ENCODE results near the gene FBXO17.

GRCh38 chr19:38975861-38976271 lies 324 bp upstream of the FBXO17 start:
- TF ChIP-seq EZH2 (IDR thresholded peaks at IDR 0.05; ENCODE audit: insufficient read depth, poor library complexity, severe bottlenecking) (no peak), EZH2phosphoT487 (IDR thresholded peaks at IDR 0.05; ENCODE audit: insufficient read depth, low read depth) (no peak)

Data from GM23248 (cell line).